Thyroid gland (tissue), 4 donors: ENCODE results near the gene KATNAL2.

ENCODE experiments used
- POLR2A ChIP-seq, 2 donors: fragments of 450-650 bp; IDR thresholded peaks; one replicate each; pipeline ENCODE4 v1.6.1; 2017; ENCODE audit warnings: antibody characterized with exemption in 2 of 2, mild to moderate bottlenecking in 2 of 2, moderate library complexity in 1 of 2
- TF ChIP-seq, protein P1 (sequence below), 6 experiments: fragments of 200-600 bp in 3 of 6; fragments of 450-650 bp in 3 of 6; sonication (generic) in 3 of 6; IDR thresholded peaks; one replicate each; pipeline ENCODE4 v1.5.1; 2016 to 2019; ENCODE audit warnings: antibody characterized with exemption in 6 of 6, mild to moderate bottlenecking in 2 of 6, inconsistent platforms in 1 of 6, moderate library complexity in 1 of 6

DNA sequence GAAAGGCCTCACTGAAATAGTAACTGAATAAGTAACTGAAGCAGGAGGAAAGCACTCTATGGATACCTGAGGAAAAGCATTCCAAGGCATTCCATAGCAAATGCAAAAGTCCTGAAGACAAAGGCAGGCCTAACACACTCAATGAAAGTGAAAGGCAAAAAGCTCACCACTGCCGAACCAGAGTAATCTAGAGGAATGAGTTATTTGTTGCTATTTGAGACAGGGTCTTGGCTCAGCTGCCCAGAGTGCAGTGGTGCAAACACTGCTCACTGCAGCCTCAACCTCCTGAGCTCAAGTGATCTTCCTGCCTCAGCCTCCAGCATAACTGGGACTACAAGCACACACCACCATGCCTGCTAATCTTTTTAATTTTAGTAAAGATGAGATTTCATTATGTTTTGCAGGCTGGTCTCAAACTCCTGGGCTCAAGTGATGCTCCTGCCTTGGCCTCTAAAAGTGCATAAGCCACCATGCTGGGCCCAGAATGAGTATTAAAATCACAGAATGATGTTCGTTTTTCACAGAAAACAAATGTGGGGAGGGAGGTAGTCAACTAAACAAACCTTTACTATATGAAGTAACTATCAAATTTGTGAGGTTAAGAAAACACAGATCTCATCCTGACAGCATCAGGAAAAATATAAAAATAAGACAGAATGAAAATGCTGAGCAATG is 18.0 kb upstream of the KATNAL2 start:
- TF ChIP-seq, protein P1, sequence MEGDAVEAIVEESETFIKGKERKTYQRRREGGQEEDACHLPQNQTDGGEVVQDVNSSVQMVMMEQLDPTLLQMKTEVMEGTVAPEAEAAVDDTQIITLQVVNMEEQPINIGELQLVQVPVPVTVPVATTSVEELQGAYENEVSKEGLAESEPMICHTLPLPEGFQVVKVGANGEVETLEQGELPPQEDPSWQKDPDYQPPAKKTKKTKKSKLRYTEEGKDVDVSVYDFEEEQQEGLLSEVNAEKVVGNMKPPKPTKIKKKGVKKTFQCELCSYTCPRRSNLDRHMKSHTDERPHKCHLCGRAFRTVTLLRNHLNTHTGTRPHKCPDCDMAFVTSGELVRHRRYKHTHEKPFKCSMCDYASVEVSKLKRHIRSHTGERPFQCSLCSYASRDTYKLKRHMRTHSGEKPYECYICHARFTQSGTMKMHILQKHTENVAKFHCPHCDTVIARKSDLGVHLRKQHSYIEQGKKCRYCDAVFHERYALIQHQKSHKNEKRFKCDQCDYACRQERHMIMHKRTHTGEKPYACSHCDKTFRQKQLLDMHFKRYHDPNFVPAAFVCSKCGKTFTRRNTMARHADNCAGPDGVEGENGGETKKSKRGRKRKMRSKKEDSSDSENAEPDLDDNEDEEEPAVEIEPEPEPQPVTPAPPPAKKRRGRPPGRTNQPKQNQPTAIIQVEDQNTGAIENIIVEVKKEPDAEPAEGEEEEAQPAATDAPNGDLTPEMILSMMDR (IDR thresholded peaks at IDR 0.05) = no peak
- TF ChIP-seq POLR2A (IDR thresholded peaks at IDR 0.05) = no peak
